C4-2B (cell line): ENCODE data around the gene DHRS7B.

Experiments
- H3K27ac ChIP-seq: fragments of 450-650 bp; 2 replicates; pipeline ENCODE4 v1.5.1; 2017
- CTCF ChIP-seq: fragments of 450-650 bp; conservative IDR thresholded peaks from 2 replicates; pipeline ENCODE4 v1.5.1; 2017; ENCODE audit warnings: mild to moderate bottlenecking
- ZFX ChIP-seq: fragments of 450-650 bp; IDR thresholded peaks from 2 replicates; pipeline ENCODE4 v1.6.1; 2017

DHRS7B gene

GRCh38 chr17:21193031-21193430 lies 66.3 kb downstream of the DHRS7B start:
- TF ChIP-seq CTCF (no peak), ZFX (no peak)
- H3K27ac ChIP-seq, result no peak overlapping the region

GRCh38 chr17:21194226-21194625 lies 67.5 kb downstream of the DHRS7B start:
- TF ChIP-seq CTCF, result no peak
- TF ChIP-seq ZFX, result no peak
- no peak overlapping the region for H3K27ac ChIP-seq

- no peak for TF ChIP-seq ZFX
- no peak for TF ChIP-seq CTCF
- no peak overlapping the region for H3K27ac ChIP-seq
These were observed 67.9 kb downstream of the DHRS7B start for GRCh38 chr17:21194703-21195102.

- TF ChIP-seq CTCF, result no peak
- no peak for TF ChIP-seq ZFX
These were observed 69.4 kb downstream of the DHRS7B start for GRCh38 chr17:21196126-21196525.

GRCh38 chr17:21198411-21198810 lies 71.6 kb downstream of the DHRS7B start:
- TF ChIP-seq CTCF (no peak), ZFX (no peak)
- H3K27ac ChIP-seq, result no peak overlapping the region

More at GRCh38 chr17:21196126-21196525, 69.4 kb downstream of the DHRS7B start:
- no peak overlapping the region for H3K27ac ChIP-seq

GRCh38 chr17:21199311-21199710 lies 72.5 kb downstream of the DHRS7B start:
- TF ChIP-seq CTCF, result no peak
- TF ChIP-seq ZFX, result no peak
- no peak overlapping the region; the same call in 1 of the 2 replicates for H3K27ac ChIP-seq

GRCh38 chr17:21199856-21200255 lies 73.1 kb downstream of the DHRS7B start:
- peak overlapping the region; percentile 64 for H3K27ac ChIP-seq
- TF ChIP-seq CTCF (no peak), ZFX (no peak)
